PC-9 (cell line): ENCODE results near the gene SORCS2. TPM values are rescaled to one million over a fixed set of nuclear protein-coding genes. Genes with fewer than 3 reads are reported as not detected.

ENCODE experiments used
- BruUV-seq: library from RNA; stranded (reverse); fragments of 400-500 nt; replicated peaks from 2 replicates; lab custom pipeline; 2021; lab: Mats Ljungman, UMichigan
- CTCF ChIA-PET: fragments of 300-600 bp; sonication (Branson Sonifier 250); formaldehyde crosslinking; loops from one replicate; lab custom pipeline; 2022; ENCODE audit warnings: antibody characterized with exemption; lab: Charles Lee
- POLR2A ChIA-PET: fragments of 300-600 bp; sonication (Branson Sonifier 250); formaldehyde crosslinking; loops from one replicate; lab custom pipeline; 2022; ENCODE audit warnings: antibody characterized with exemption; ENCODE audit not compliant: unreplicated experiment; lab: Charles Lee
- DNase-seq, 2 experiments: peaks; one replicate each; pipeline versions ENCODE4 v3.0.0 to v3.0.0-alpha.2; 2015 to 2022; ENCODE audit warnings: mixed read lengths in 1 of 2
- H2AFZ ChIP-seq: fragments of 200-600 bp; sonication (generic); 2 replicates; pipeline ENCODE4 v1.8.1; 2017; ENCODE audit warnings: antibody characterized with exemption
- H3F3A ChIP-seq: fragments of 200-600 bp; sonication (generic); 2 replicates; pipeline ENCODE4 v1.8.1; 2017; ENCODE audit warnings: antibody characterized with exemption, mild to moderate bottlenecking, low read depth; ENCODE audit not compliant: insufficient read depth
- H3K27ac ChIP-seq: fragments of 200-600 bp; sonication (generic); 2 replicates; pipeline ENCODE4 v1.6.1; 2016; ENCODE audit warnings: mixed run types
- H3K27me3 ChIP-seq: fragments of 200-600 bp; sonication (generic); 2 replicates; pipeline ENCODE4 v1.6.1; 2016; ENCODE audit warnings: low read depth, mixed run types; ENCODE audit not compliant: insufficient read depth
- H3K36me3 ChIP-seq: fragments of 200-600 bp; sonication (generic); 2 replicates; pipeline ENCODE4 v1.6.1; 2016; ENCODE audit warnings: low read depth, mixed run types
- H3K4me1 ChIP-seq: fragments of 200-600 bp; sonication (generic); replicated peaks from 2 replicates; pipeline ENCODE4 v1.6.1; 2016; ENCODE audit warnings: mixed run types; ENCODE audit not compliant: insufficient read depth
- H3K4me2 ChIP-seq: fragments of 200-600 bp; sonication (generic); 2 replicates; pipeline ENCODE4 v1.6.1; 2017; ENCODE audit warnings: mixed run types
- H3K4me3 ChIP-seq: fragments of 200-600 bp; sonication (generic); 2 replicates; pipeline ENCODE4 v1.6.1; 2016; ENCODE audit warnings: mixed run types
- H3K79me2 ChIP-seq: fragments of 200-600 bp; sonication (generic); 2 replicates; pipeline ENCODE4 v1.6.1; 2017; ENCODE audit warnings: low read depth, mixed run types
- H3K9me2 ChIP-seq: fragments of 200-600 bp; sonication (generic); 2 replicates; pipeline ENCODE4 v1.8.1; 2017; ENCODE audit warnings: mild to moderate bottlenecking; ENCODE audit not compliant: insufficient read depth
- H3K9me3 ChIP-seq: fragments of 200-600 bp; sonication (generic); 2 replicates; pipeline ENCODE4 v1.8.1; 2016; ENCODE audit warnings: low read depth; ENCODE audit not compliant: insufficient read depth
- H4K20me1 ChIP-seq: fragments of 200-600 bp; sonication (generic); 2 replicates; pipeline ENCODE4 v1.8.1; 2017; ENCODE audit not compliant: insufficient read depth
- EZH2 ChIP-seq: fragments of 200-600 bp; sonication (generic); IDR thresholded peaks from 2 replicates; pipeline ENCODE4 v1.8.0; 2017; ENCODE audit warnings: antibody characterized with exemption, low read depth
- intact Hi-C: fragments of 100-400 bp; cut with micrococcal nuclease; formaldehyde crosslinking; loops from one replicate; pipeline ENCODE4 v1.10.0; 2022; ENCODE audit not compliant: unreplicated experiment
- total RNA-seq: library from RNA; stranded (reverse); gene quantifications from 2 replicates; pipeline ENCODE4 v1.2.3, GENCODE V29; 2021
- TF ChIP-seq, protein P1 (sequence below): fragments of 200-600 bp; sonication (generic); conservative IDR thresholded peaks from 2 replicates; pipeline ENCODE4 v1.6.1; 2017; ENCODE audit warnings: mixed run types, antibody characterized with exemption, mild to moderate bottlenecking, moderate library complexity

SORCS2 gene
- total RNA-seq, 1 experiment from 2014 or later: 25.8 TPM

DNA sequence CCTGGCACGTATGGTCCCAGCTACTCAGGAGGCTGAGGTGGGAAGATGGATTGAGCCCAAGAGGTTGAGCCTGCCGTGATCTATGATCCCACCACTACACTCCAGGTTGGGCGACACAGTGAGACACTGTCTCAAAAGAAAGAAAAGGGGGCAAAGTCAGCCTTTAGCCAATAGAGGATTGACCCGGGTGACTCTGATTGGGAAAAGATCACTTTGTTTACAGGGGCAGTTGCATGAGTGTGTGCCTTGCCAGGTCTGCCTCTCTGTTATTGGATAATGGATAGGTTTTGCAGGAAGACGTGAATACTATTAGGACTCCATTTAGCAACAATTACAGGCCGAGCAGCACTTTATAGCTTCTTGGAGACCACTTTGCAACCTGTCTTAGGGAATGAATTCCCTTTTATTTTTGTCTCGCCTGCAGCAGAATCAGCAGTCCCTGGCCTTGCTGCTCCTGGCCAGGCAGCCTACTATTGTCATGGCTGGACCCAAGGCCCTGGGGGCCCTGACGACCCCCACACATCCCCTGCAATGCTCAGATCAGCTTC is 345.6 kb downstream of the SORCS2 start:
- POLR2A ChIA-PET: no interaction called here
- CTCF ChIA-PET: interaction anchor here (0.6 kb wide), 1 partner anchor 266 kb away, joined by 3 read pairs; no protein-coding TSS in a partner anchor
- BruUV-seq: no TSS peak
- intact Hi-C loops: no loop called here
- no peaks in the 10 kb centered on the region for H3K4me1 ChIP-seq
- no peaks in the 10 kb centered on the region for H4K20me1 ChIP-seq
- H3K79me2 ChIP-seq: no peaks in the 10 kb centered on the region
- no peak overlapping the region for H3K27ac ChIP-seq
- H3K9me2 ChIP-seq: no peaks in the 10 kb centered on the region
- H3K4me2 ChIP-seq: no peak overlapping the region
- no peaks in the 10 kb centered on the region for H3K36me3 ChIP-seq
- no peak for DNase-seq
- H2AFZ ChIP-seq: no peak overlapping the region
- H3F3A ChIP-seq: no peaks in the 10 kb centered on the region
- H3K9me3 ChIP-seq: no peaks in the 10 kb centered on the region
- no peak for TF ChIP-seq EZH2
- TF ChIP-seq, protein P1, sequence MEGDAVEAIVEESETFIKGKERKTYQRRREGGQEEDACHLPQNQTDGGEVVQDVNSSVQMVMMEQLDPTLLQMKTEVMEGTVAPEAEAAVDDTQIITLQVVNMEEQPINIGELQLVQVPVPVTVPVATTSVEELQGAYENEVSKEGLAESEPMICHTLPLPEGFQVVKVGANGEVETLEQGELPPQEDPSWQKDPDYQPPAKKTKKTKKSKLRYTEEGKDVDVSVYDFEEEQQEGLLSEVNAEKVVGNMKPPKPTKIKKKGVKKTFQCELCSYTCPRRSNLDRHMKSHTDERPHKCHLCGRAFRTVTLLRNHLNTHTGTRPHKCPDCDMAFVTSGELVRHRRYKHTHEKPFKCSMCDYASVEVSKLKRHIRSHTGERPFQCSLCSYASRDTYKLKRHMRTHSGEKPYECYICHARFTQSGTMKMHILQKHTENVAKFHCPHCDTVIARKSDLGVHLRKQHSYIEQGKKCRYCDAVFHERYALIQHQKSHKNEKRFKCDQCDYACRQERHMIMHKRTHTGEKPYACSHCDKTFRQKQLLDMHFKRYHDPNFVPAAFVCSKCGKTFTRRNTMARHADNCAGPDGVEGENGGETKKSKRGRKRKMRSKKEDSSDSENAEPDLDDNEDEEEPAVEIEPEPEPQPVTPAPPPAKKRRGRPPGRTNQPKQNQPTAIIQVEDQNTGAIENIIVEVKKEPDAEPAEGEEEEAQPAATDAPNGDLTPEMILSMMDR: no peak
- H3K4me3 ChIP-seq: no peak overlapping the region
- no peaks in the 10 kb centered on the region for H3K27me3 ChIP-seq

DNA sequence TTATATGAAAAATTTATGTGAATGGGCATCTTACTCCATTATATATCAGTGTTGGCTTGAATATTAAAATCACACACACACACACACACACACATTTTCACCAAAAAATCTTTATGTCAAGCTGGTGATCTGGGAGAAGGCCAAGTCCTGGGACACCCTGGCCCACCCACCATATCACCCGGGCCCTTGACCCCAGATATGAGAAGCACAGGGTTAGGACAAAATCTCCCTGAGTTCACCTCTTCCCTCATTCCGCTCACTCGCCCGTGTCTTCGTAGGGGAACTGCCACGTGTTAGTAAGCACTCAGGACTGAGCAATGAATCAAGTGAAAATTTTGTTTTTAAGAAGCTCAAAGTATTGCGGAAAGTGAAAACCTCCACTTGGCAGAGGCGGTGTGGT is 346.2 kb downstream of the SORCS2 start:
- Histone ChIP-seq H3K4me3 (no peak overlapping the region), H3K9me3 (no peaks in the 10 kb centered on the region), H2AFZ (no peak overlapping the region), H3K36me3 (no peaks in the 10 kb centered on the region), H3K4me1 (no peaks in the 10 kb centered on the region), H3K27ac (no peak overlapping the region), H3K79me2 (no peaks in the 10 kb centered on the region), H3F3A (no peaks in the 10 kb centered on the region), H3K9me2 (no peaks in the 10 kb centered on the region), H4K20me1 (no peaks in the 10 kb centered on the region), H3K27me3 (no peaks in the 10 kb centered on the region), H3K4me2 (peak overlapping the region; percentile 65; the same call in 1 of the 2 replicates)
- POLR2A ChIA-PET: no interaction called here
- no TSS peak for BruUV-seq
- CTCF ChIA-PET: interaction anchor here (0.6 kb wide), 2 partner anchors 266 to 864 kb away, joined by 3 to 5 read pairs; no protein-coding TSS in a partner anchor
- TF ChIP-seq, protein P1: no peak
- no peak for TF ChIP-seq EZH2
- no peak for DNase-seq
- intact Hi-C loops: no loop called here

GRCh38 chr4:7539186-7539585 is 346.8 kb downstream of the SORCS2 start:
- DNase-seq: no peak
- Histone ChIP-seq H3K27me3 (no peaks in the 10 kb centered on the region), H4K20me1 (no peaks in the 10 kb centered on the region), H3K4me2 (peak overlapping the region; percentile 65), H3K4me1 (no peaks in the 10 kb centered on the region), H3K36me3 (no peaks in the 10 kb centered on the region), H3K9me2 (no peaks in the 10 kb centered on the region), H3K9me3 (no peaks in the 10 kb centered on the region), H3K4me3 (peak overlapping the region; percentile 35; the same call in 1 of the 2 replicates), H3K79me2 (no peaks in the 10 kb centered on the region), H3F3A (no peaks in the 10 kb centered on the region), H3K27ac (no peak overlapping the region), H2AFZ (no peak overlapping the region)
- no TSS peak for BruUV-seq
- ChIA-PET POLR2A (no interaction called here), CTCF (interaction anchor here (0.6 kb wide), 1 partner anchor 865 kb away, joined by 5 read pairs; no protein-coding TSS in a partner anchor)
- intact Hi-C loops: no loop called here
- TF ChIP-seq EZH2: no peak
- TF ChIP-seq, protein P1: no peak
